ENCODE data around the gene HCK. TPM values are rescaled to one million over a fixed set of nuclear protein-coding genes. Genes with fewer than 3 reads are reported as not detected.
A peak's percentile ranks its signal among the peaks of the same experiment; 100 is the strongest.

HCK gene
- total and polyA plus RNA-seq, 9 of the 15 experiments (the other 6 are each of a cell fraction or from before 2014, with no cell fraction given): 0.09 to 0.51 (median 0.27) TPM; not detected in 6

DNA sequence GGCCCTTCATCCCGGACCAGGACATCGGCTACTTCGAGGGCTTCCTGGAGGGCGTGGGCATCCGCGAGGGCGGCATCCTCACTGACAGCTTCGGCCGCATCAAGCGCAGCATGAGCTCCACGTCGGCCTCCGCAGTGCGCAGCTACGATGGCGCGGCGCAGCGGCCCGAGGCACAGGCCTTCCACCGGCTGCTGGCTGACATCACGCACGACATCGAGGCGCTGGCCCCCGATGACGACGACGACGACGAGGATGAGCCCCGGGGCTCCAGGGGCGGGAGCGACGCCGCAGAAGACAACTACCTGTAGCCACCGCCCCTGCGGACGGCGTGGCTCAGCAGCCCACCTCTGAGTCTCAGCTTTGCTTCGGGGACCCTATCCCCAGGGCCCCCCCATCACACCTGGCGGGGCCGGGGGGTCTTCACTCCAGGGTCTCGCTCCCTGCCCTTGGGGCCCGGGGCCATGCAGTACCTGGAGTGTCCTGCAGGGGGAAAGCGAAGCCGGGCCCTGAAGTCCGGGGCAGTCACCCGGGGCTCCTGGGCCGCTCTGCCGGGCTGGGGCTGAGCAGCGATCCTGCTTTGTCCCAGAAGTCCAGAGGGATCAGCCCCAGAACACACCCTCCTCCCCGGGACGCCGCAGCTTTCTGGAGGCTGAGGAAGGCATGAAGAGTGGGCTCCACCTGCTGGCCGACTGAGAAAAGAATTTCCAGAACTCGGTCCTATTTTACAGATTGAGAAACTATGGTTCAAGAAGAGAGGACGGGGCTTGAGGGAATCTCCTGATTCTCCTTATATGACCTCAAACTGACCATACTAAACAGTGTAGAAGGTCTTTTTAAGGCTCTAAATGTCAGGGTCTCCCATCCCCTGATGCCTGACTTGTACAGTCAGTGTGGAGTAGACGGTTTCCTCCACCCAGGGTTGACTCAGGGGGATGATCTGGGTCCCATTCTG lies 20.8 kb upstream of the HCK start (continued):
- TF ChIP-seq, protein P1, sequence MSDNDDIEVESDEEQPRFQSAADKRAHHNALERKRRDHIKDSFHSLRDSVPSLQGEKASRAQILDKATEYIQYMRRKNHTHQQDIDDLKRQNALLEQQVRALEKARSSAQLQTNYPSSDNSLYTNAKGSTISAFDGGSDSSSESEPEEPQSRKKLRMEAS (CRISPR knock-in tag; IDR thresholded peaks at IDR 0.05): 0 out of 2 replicates have a peak, but pooled peaks have one; percentile 11
- peak; percentile 3; the same call in 1 of the 2 replicates for TF ChIP-seq JUND (IDR thresholded peaks at IDR 0.05; ENCODE audit: borderline replicate concordance, low read depth, low read length)
- TF ChIP-seq JUND (tag; IDR thresholded peaks at IDR 0.05; ENCODE audit: borderline replicate concordance, low read depth, low read length): no peak; the same call in 2 of the 3 replicates
- no peak for TF ChIP-seq TAF1 (IDR thresholded peaks at IDR 0.05; ENCODE audit: control insufficient read depth, extremely low read depth, insufficient read depth, low read length, severe bottlenecking)
- TF ChIP-seq DMBX1 (CRISPR knock-in tag; IDR thresholded peaks at IDR 0.05; ENCODE audit: borderline replicate concordance): no peak
- no peak for TF ChIP-seq LCOR (CRISPR knock-in tag; IDR thresholded peaks at IDR 0.05)
- TF ChIP-seq, protein P2, sequence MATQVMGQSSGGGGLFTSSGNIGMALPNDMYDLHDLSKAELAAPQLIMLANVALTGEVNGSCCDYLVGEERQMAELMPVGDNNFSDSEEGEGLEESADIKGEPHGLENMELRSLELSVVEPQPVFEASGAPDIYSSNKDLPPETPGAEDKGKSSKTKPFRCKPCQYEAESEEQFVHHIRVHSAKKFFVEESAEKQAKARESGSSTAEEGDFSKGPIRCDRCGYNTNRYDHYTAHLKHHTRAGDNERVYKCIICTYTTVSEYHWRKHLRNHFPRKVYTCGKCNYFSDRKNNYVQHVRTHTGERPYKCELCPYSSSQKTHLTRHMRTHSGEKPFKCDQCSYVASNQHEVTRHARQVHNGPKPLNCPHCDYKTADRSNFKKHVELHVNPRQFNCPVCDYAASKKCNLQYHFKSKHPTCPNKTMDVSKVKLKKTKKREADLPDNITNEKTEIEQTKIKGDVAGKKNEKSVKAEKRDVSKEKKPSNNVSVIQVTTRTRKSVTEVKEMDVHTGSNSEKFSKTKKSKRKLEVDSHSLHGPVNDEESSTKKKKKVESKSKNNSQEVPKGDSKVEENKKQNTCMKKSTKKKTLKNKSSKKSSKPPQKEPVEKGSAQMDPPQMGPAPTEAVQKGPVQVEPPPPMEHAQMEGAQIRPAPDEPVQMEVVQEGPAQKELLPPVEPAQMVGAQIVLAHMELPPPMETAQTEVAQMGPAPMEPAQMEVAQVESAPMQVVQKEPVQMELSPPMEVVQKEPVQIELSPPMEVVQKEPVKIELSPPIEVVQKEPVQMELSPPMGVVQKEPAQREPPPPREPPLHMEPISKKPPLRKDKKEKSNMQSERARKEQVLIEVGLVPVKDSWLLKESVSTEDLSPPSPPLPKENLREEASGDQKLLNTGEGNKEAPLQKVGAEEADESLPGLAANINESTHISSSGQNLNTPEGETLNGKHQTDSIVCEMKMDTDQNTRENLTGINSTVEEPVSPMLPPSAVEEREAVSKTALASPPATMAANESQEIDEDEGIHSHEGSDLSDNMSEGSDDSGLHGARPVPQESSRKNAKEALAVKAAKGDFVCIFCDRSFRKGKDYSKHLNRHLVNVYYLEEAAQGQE (IDR thresholded peaks at IDR 0.05; ENCODE audit: borderline replicate concordance): peak; percentile 78; the same call in 1 of the 2 replicates
- TF ChIP-seq, protein P2 (CRISPR knock-in tag; IDR thresholded peaks at IDR 0.05; ENCODE audit: low read depth): no peak
- TF ChIP-seq, protein P3, sequence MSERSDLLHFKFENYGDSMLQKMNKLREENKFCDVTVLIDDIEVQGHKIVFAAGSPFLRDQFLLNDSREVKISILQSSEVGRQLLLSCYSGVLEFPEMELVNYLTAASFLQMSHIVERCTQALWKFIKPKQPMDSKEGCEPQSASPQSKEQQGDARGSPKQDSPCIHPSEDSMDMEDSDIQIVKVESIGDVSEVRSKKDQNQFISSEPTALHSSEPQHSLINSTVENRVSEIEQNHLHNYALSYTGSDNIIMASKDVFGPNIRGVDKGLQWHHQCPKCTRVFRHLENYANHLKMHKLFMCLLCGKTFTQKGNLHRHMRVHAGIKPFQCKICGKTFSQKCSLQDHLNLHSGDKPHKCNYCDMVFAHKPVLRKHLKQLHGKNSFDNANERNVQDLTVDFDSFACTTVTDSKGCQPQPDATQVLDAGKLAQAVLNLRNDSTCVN (CRISPR knock-in tag; IDR thresholded peaks at IDR 0.05): no peak
- TF ChIP-seq DEAF1 (CRISPR knock-in tag; IDR thresholded peaks at IDR 0.05): peak; percentile 71
- TF ChIP-seq, protein P4, sequence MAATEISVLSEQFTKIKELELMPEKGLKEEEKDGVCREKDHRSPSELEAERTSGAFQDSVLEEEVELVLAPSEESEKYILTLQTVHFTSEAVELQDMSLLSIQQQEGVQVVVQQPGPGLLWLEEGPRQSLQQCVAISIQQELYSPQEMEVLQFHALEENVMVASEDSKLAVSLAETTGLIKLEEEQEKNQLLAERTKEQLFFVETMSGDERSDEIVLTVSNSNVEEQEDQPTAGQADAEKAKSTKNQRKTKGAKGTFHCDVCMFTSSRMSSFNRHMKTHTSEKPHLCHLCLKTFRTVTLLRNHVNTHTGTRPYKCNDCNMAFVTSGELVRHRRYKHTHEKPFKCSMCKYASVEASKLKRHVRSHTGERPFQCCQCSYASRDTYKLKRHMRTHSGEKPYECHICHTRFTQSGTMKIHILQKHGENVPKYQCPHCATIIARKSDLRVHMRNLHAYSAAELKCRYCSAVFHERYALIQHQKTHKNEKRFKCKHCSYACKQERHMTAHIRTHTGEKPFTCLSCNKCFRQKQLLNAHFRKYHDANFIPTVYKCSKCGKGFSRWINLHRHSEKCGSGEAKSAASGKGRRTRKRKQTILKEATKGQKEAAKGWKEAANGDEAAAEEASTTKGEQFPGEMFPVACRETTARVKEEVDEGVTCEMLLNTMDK (IDR thresholded peaks at IDR 0.05; ENCODE audit: borderline replicate concordance, insufficient read depth, low read depth, low read length, poor library complexity, severe bottlenecking): peak; percentile 26

Measured in K562 (cell line).